Measurements from ENCODE around the gene CASP8AP2. TPM values are rescaled to one million over a fixed set of nuclear protein-coding genes. Genes with fewer than 3 reads are reported as not detected.

CASP8AP2 gene
- total and polyA plus RNA-seq, 3 donors from 2014 or later, result 3.3 to 21.6 (median 18.3) TPM

- no peaks in the 10 kb centered on the region for H3K9me3 ChIP-seq
- TF ChIP-seq POLR2A (IDR thresholded peaks at IDR 0.05) (no peak), CTCF (IDR thresholded peaks at IDR 0.05) (no peak)
- H3K36me3 ChIP-seq (ENCODE audit: low read depth, missing control alignments), result no peaks in the 10 kb centered on the region
- intact Hi-C loops (cut with DNase I; ENCODE audit: low total_unique reads), result no loop called here
- WGBS, 2 donors, result 94 to 97% methylated on average over 4 of the region's 4 CpGs
- H3K27ac ChIP-seq, result no peak overlapping the region
- no peak for DNase-seq
- no peak overlapping the region for H3K4me3 ChIP-seq
- H3K27me3 ChIP-seq, result no peaks in the 10 kb centered on the region
- no peaks in the 10 kb centered on the region for H3K4me1 ChIP-seq
Observed at GRCh38 chr6:89859744-89860143, 30.1 kb downstream of the CASP8AP2 start.

GRCh38 chr6:89862273-89862672, 32.6 kb downstream of the CASP8AP2 start:
- 93% methylated on average over 5 of the region's 5 CpGs for WGBS, 2 donors
- TF ChIP-seq CTCF (IDR thresholded peaks at IDR 0.05) (no peak), POLR2A (IDR thresholded peaks at IDR 0.05) (no peak)
- Histone ChIP-seq H3K27me3 (no peaks in the 10 kb centered on the region), H3K4me3 (no peak overlapping the region), H3K27ac (no peak overlapping the region), H3K36me3 (ENCODE audit: low read depth, missing control alignments) (no peaks in the 10 kb centered on the region), H3K9me3 (no peaks in the 10 kb centered on the region), H3K4me1 (no peaks in the 10 kb centered on the region)
- no peak for DNase-seq
- intact Hi-C loops (cut with DNase I; ENCODE audit: low total_unique reads), result no loop called here

DNA sequence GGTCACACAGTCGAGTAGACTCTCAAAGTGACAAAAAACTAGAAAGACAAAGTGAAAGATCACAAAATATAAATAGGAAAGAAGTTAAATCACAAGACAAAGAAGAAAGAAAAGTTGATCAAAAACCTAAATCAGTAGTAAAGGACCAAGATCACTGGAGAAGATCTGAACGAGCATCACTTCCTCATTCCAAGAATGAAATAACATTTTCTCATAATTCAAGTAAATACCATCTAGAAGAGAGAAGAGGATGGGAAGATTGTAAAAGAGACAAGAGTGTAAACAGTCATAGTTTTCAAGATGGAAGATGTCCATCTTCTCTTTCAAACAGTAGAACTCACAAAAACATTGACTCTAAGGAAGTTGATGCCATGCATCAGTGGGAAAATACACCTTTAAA, 33.0 kb downstream of the CASP8AP2 start:
- no peaks in the 10 kb centered on the region for H3K27me3 ChIP-seq
- no peaks in the 10 kb centered on the region for H3K9me3 ChIP-seq
- intact Hi-C loops (cut with DNase I; ENCODE audit: low total_unique reads), result no loop called here
- DNase-seq, result no peak
- H3K4me1 ChIP-seq, result no peaks in the 10 kb centered on the region
- no peaks in the 10 kb centered on the region for H3K36me3 ChIP-seq (ENCODE audit: low read depth, missing control alignments)
- WGBS, 2 donors, result 89 to 94% methylated on average over 2 of the region's 2 CpGs
- H3K4me3 ChIP-seq, result no peak overlapping the region
- TF ChIP-seq CTCF (IDR thresholded peaks at IDR 0.05) (no peak), POLR2A (IDR thresholded peaks at IDR 0.05) (no peak)
- H3K27ac ChIP-seq, result no peak overlapping the region

DNA sequence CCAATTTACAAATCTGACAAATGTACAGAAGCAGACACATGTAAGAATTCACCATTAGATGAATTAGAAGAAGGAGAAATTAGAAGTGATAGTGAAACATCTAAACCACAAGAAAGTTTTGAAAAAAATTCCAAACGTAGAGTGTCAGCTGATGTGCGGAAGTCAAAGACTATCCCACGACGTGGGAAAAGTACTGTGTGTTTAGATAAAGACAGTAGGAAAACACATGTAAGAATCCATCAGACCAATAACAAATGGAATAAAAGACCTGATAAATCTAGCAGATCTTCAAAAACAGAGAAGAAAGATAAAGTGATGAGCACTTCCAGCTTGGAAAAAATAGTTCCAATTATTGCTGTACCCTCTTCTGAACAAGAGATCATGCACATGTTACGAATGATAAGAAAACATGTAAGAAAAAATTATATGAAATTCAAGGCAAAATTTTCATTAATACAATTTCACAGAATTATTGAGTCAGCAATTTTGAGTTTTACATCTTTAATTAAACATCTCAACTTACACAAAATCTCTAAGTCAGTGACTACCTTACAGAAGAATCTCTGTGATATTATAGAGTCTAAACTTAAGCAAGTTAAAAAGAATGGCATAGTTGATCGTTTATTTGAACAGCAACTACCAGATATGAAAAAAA, 36.5 kb downstream of the CASP8AP2 start:
- no peak for TF ChIP-seq CTCF (IDR thresholded peaks at IDR 0.05)
- no peak for TF ChIP-seq POLR2A (IDR thresholded peaks at IDR 0.05)
- WGBS, 2 donors, result 94 to 95% methylated on average over 6 of the region's 6 CpGs
- intact Hi-C loops (cut with DNase I; ENCODE audit: low total_unique reads), result no loop called here
- Histone ChIP-seq H3K27me3 (no peaks in the 10 kb centered on the region), H3K36me3 (ENCODE audit: low read depth, missing control alignments) (no peaks in the 10 kb centered on the region), H3K4me1 (no peaks in the 10 kb centered on the region), H3K4me3 (no peak overlapping the region), H3K9me3 (no peaks in the 10 kb centered on the region), H3K27ac (no peak overlapping the region)
- DNase-seq, result no peak

DNA sequence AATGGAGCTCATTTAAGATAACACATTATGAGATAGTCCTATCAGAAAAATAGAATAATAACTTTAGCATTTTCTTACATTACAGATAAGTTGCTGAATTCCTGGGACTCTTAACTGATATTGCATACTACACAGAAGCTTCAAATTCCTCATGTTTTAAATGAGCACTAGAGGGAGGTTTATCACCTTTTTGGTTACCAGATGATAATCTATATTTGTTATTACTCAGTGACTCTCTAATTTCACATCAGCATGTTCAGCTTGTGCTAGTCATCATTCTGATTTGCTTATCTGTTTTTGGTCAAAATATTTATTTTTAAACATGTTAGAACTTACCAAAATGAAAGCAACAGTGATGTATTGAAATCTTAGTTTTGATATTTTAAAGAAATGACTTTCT, 44.0 kb downstream of the CASP8AP2 start:
- no peak for DNase-seq
- Histone ChIP-seq H3K4me3 (no peak overlapping the region), H3K36me3 (ENCODE audit: low read depth, missing control alignments) (no peaks in the 10 kb centered on the region), H3K27ac (no peak overlapping the region), H3K4me1 (no peaks in the 10 kb centered on the region), H3K27me3 (no peaks in the 10 kb centered on the region), H3K9me3 (no peaks in the 10 kb centered on the region)
- intact Hi-C loops (cut with DNase I; ENCODE audit: low total_unique reads), result no loop called here
- TF ChIP-seq CTCF (IDR thresholded peaks at IDR 0.05), result no peak
- TF ChIP-seq POLR2A (IDR thresholded peaks at IDR 0.05), result no peak

All from testis (tissue), 3 donors.